HG03521 (cell line): ENCODE results near the gene BBS2.
A peak's percentile ranks its signal among the peaks of the same experiment; 100 is the strongest.

Experiments used
- ATAC-seq: cut with Tn5 transposase; IDR thresholded peaks from one replicate; pipeline ENCODE4 v1.9.1; 2021; ENCODE audit warnings: mild to moderate bottlenecking, moderate library complexity; ENCODE audit not compliant: unreplicated experiment

Gene BBS2, protein sequence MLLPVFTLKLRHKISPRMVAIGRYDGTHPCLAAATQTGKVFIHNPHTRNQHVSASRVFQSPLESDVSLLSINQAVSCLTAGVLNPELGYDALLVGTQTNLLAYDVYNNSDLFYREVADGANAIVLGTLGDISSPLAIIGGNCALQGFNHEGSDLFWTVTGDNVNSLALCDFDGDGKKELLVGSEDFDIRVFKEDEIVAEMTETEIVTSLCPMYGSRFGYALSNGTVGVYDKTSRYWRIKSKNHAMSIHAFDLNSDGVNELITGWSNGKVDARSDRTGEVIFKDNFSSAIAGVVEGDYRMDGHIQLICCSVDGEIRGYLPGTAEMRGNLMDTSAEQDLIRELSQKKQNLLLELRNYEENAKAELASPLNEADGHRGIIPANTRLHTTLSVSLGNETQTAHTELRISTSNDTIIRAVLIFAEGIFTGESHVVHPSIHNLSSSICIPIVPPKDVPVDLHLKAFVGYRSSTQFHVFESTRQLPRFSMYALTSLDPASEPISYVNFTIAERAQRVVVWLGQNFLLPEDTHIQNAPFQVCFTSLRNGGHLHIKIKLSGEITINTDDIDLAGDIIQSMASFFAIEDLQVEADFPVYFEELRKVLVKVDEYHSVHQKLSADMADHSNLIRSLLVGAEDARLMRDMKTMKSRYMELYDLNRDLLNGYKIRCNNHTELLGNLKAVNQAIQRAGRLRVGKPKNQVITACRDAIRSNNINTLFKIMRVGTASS

DNA sequence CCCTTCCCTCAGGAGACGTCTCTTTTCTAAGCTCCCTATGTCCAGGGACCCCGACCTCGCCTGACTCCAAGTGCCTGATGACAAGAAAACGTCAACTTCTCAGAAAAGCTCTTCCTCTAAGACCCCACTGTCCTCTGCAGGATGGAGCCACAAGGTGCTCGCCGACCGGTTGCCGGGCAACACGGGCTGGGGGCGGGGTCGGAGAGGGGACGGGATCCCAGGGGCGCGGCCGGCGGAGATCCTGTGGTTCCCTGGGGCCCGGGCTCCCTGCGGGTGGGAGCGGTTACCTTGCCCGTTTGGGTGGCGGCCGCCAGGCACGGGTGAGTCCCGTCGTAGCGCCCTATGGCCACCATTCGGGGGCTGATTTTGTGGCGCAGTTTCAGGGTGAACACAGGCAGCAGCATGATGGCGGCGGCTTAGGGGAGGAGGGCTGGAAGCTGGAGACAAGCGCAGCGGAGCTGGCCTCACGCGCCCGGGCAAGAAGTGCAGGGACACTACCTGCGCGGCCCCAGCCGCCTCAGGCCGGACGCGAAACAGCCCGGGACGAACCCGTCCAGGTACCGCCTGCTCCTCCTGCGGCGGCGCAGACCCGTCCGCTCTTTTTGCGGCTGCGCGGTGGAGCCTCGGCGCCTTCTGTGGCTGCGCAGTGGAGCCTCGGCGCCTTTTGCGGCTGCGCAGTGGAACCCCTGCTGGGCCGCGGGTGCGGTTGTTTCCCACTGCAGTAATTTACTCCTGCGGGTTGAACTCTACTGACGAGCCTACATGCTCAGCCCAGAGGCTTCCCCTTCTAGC is at the start of gene BBS2:
Gene BBS2 (minus strand): TSS at position 566 of the 792 bp plus-strand sequence. CDS start 162 bp downstream, at position 404.
- peak; percentile 84 for ATAC-seq

DNA sequence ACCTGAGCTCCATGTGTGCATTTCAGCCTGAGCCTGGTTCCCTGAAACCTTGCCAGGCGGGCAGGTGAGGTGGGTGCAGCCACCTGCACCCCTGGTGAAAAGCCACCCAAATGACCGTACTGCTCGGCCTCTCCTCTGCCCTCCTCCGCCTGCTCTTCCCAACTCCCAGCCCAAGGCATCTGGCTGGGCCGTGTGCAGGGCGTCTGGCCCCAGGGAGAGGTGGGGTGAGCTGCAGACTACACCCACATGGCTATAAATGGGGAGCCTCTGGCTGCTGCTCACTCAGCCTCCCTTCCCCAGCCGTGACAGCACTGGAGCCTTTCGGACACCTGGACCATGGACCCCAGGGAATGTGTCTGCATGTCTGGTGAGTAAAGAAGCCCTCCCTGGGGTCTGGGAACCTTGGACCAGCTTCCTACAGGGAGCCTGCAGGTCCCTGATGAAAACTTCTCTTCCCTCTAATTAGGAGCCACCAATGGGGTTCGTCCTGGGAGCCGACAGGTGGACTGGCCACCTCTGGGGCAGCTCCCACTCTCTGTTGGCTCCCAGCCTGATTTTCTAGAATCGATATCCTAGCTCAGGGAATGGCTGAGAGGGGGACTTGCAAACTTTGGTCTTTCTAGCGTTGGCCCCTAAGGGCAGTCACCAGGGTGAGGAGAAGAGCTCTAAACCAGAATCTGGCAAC is 45.1 kb upstream of the BBS2 start, which contains the start of gene MT4:
Gene MT4 (plus strand): TSS at position 281 of the 685 bp plus-strand sequence. CDS start 56 bp downstream, at position 337.
- no peak for ATAC-seq

DNA sequence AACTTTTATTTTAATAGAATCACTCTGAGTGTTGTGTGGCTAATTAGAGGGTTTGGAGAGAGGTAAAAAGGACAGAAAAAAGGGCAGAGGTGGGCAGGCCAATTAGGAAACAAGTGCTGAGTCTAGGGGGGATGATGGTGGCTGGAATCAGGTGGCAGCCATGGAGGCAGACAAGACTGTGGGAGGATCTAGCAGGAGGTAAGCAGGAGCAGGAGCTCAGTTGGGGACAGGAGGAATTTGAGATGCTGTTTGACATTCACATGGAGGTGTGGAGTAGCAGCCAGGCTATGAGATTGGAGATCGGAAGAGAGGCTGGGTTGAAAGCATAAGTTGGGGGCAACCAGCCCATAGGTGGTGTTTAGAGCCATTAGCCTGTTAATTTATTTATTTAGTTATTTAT is 41.3 kb upstream of the BBS2 start:
- ATAC-seq, result no peak

DNA sequence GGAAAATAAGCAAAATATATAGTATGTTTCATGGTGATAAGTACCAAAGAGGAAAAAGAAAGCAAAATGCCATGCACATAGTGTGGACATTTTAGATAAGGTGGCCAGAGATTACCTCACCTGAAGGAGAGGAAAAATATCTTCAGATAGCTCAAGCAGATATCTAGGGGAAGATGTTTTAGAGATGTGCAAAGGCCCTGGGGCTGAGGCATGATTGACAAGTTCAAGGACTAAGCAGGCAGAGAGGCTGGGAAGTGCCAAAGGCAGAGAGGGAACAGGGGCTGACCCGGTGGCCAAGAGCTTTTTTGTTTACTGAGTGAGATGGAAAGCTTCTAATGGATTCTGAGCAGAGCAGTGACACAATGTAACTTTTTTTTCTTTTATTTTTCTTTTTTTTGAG is 40.6 kb upstream of the BBS2 start:
- ATAC-seq, result no peak

DNA sequence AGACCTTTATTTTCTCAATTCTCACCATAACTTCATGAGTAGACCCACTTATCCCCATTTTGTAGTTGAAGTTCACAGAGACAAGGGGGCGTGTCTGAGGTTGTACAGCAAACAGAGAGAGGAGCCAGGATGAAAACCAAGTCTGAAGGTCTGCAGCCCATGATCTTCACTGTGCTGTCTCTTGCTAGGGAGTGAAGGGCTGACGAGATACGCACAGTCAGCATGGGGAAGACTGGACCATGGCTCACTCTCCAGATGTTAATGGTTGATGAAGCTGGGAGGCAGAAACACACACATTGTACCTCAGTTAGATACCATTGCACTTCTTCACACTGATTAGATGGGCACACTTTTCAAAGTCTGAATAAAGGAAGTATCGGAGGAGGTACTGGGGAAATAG is 39.3 kb upstream of the BBS2 start:
- ATAC-seq, result no peak

DNA sequence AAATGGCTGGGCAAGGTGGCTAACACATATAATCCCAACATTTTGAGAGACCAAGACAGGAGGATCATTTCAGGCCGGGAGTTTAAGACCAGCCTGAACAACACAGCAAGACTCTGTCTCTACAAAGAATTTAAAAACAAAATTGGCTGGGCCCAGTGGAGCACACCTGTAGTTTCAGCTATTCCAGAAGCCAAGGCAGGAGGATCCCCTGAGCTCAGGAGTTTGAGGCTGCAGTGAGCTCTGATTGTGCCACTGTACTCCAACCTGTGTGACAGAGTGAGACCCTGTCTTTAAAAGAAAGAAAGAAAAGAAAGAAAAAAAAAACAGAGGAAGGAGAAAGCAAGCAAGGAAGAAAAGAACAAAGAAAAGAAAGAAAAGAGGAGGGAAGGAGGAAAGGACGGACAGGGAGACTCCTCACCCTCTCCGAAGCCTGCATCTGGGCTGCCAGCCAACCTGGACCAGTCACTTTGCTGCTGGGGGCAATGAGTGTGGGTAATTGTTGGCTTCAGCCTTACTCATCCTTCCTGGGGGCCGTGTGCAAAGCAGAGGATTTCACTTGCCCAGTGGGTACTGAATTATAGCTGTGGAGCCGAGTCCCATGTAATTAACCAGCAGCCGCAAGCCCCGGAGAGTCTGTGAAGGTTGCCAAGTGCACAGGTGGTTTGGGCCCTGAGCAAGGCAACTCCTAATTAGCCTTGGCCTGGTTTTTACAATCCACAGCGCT is 38.4 kb upstream of the BBS2 start:
- ATAC-seq, result no peak

DNA sequence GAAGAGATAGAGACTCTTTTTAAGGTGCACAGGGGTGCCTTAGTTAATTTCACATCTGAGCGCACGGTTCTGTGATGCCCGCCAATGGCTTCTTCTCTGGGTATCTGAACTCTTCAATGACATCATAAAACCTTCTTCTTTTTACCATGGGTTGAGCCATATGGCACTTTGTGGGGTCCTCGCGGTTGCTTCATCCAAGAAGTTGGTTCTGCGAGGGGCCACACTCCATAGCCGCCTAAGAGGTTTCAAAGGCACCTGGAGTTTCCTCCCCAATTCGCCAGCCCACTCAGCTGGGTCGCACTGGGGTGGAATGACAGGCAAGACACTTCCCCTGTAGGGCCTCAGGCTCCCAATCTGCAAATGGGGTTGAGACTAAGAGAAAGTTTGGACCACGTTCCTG is 34.6 kb upstream of the BBS2 start:
- ATAC-seq, result no peak

DNA sequence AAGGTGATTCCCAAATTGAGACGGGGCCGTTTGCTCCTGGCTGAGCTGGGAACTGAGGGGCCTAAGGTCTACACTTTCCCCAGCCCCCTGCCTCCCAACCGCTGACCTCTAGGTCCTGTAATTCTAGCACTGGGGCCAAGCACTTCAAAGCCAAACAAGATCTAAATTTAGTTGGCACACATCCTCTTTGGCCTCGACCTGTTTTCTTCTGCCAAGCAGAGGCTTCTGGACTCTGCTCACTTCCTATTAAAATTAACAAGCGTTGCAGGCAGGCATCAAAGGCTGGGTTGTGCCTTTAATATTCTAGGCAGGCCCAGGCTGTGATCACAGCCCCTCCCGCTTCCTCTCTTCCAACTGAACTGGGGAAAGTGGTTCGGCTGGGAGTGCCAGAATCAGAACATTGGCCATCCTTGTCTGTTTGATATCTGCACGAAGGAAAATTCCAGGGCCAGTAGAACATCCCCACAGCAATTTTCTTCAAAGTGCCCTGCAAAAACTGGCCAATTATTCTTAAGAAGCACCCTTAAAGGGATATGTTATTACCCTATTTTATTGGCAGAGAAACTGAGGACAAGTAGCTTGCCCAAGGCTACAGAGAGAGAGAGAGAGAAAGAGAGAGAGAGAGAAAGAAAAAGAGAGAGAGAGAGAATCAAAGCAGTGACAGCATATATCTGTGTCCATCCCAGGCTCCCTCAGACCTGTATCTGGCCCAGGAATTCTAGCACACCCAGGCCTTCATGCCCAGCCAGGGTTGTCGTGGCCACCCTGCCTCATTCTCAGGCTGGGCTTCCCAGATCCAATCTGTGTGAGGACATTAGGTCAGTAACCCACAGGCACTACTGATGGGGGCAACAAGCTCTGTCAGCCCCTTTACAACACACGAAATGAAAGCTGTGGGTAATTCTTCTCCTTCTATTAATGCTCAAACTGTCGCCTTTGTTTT is 32.2 kb upstream of the BBS2 start:
- no peak for ATAC-seq

DNA sequence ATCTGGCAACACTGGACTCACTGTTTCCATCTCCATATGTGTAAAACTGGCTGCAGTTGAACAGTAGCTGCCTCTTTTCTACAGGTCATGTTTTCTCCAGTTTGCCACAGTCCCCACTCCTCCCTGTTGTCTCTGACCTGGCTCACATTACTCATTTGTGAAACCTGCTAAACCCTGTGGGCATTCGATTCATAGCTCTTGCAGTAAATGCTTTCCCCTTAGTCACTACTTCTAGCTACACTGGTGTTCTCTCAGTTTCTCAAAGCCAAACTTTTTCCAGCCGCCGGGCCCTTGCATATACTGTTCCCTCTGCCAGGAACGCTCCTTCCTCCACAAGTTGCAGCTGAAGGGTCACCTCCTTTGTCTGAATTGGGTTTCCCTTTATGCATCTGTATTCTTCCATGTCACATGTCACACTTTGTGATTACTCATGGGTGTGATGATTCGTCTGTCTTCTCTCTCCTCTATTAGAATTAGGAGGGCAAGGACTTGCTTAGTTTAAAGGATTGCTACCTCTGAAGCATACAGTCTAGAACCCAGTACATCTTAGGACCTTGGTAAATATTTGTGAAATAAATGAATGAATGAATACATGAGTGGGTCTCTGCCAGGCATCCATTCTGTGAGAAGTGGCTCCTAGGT is 30.0 kb upstream of the BBS2 start:
- no peak for ATAC-seq

DNA sequence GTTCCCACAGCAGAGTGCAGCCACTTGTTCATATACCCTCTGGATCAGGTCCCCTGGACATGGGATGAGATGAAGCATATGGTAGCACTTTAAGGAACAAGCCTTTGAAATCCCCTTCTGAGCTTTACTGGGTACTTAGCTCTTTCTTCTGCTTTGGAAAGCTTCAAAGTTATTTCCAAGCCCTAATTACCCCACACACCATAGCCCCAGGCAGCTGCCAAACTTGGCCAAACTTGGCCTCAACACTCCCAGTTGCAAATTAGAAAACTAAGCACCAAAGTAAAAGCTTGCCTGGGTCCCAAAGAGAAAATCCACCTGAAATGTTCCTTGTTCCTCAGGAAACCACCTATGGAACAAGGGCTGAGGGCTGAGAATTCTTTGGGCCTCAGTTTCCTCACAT is 29.3 kb upstream of the BBS2 start:
- ATAC-seq, result no peak

DNA sequence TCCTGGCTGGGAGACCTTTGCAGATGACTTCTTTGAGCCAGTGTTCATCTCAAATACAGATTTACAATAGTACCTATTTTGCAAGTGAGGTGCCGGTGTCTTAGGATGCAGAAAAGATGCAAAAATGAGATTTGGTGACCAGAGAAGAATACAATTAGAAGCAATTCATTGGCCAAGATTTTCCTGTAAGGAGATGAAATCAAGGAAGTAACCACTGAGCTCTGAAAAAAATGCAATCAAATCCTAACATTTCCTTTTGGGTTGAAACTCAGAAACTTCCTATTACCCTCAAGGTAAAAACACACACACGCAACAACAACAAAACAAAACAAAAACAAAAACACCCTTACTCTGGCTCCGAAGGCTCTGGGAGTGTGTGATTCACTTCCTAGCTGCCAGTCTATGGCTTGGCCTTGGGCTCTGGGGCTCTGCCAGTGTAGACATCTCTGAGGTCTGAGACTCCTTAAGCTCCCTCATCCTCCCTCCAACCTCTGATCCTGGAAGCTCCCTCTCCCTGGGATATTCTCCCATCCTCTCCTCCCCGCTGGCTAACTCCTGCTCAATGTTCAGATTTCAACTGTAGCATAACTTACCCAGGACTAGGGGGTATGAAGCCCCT is 28.2 kb upstream of the BBS2 start:
- ATAC-seq, result no peak

DNA sequence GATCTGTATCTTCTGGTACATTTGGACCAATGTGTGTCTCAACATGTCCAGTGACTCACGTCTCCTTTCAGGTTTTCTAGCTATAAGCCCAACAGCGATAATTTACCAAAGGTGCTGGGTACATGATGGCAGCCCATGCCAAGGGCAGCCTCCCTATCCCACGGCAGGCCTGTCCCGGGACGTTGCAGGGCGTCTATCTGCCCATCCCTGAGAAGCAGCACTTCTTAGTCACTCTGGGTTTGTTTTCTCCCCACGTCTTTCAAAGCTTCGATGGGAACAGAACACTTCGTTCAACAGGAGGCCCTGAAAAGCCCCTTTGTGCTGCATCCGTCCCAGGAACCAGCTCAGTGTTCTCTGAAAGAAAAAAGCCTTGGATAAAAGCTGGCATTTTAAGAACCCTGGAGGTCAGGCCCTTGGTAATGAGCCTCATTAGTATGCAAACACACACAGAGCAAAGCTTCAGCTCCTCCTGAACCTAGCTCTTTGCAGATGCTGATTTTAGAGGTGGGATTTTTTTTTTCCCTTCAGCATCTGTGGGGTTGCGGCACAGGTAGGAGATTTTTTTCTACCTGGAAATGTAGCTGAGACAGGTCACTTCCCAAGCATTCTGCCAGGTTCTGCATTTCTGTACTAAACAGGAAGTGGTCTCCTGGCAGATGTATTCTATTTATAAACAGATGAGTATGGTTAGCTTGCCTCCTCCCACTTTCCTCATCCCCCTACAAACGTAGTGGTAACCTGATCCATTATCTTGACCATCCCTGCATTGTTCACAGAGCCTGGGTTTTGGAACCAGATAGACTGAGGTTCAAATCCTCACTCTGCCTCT is 27.5 kb upstream of the BBS2 start:
- no peak for ATAC-seq

DNA sequence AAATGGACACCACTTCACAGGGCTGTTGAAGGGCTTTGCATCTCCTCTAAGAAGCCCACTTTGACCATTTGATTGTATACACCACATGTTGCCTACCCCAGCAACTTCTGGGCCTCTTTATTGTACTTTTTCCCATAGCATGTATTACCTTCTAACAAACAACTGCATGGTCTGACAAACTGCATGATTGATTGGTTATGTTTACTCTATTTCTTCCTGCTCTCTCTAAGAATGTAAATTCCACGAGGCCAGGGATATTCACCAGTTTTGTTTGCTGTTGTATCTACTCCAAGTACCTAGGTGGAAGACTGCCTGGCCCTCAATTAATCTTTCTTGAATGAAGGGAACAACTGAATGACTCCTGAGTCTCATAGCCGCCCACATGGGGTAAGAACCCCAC is 22.2 kb upstream of the BBS2 start:
- ATAC-seq, result no peak

DNA sequence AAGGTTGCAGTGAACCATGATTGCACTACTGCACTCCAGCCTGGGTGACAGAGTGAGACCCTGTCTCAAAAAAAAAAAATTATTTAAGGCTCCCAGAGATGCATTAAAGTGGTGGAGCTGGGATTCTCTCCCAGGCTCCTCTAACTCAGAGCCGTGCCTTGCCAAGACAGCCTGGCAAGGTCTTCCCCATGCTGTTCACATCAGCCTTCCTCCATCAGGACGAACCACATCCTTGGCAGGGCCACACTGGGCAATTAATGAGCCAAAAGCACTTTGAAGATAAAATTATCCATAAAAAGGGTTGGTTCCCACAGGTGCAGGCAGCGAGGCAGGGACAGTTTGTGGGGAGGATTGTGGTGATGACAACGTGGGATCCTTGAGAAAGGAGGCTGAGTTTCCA is 19.8 kb upstream of the BBS2 start:
- no peak for ATAC-seq

DNA sequence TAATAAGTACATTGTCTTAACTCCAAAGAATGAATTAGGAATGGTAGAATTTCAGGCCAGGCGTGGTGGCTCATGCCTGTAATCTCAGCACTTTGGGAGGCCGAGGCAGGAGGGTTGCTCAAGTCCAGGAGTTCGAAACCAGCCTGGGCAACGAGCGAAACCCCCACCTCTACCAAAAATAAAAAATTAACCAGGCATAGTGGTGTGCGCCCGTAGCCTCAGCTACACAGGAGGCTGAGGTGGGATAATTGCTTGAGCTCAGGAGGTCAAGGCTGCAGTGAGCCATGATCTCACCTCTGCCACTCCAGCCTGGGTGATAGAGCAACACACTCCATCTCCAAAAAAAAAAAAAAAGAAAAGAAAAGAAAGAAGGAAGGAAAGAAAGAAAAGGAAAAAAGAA is 18.5 kb upstream of the BBS2 start:
- ATAC-seq, result no peak

DNA sequence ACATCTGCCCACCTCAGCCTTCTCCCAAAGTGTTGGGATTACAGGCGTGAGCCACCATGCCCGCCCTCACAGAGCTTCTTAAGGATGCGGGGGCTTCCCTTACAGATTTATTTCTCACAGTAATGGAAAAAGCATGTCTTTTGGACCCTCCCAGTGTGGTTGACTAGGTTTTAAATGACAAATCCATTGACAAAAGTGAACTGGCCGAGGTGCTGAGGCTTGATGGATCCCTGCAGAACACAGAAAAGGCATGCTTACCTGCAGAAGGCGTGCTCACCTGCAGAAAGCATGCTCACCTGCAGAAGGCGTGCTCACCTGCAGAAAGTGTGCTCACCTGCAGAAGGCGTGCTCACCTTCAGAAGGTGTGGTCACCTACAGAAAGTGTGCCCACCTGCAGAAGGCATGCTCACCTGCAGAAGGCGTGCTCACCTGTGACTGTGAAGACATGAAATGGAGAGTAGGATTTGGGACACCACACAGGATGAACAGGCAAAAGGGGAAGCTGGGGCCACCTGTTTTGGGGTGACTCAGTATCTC is 15.1 kb upstream of the BBS2 start:
- no peak for ATAC-seq

DNA sequence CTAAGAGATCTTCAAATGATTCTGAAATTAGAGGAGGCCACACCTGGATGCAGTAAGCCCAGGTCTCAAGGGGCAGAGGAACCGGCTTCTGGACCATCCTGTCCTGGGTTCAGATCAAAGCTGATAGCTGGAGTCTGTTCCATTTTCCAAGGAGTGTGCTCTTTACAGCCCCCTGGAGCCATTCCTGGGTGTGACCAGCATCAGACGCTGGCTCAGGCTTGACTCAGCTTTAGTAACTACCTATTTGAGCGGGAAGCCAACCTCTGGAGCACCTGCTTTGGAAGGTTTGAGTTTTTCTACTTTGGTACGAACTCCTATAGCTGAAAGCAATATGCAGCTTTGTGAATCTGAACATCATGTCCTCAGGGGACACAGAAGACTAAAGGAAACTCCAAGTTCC is 12.9 kb upstream of the BBS2 start:
- ATAC-seq, result no peak
